Upper lobe of left lung (tissue), 6 donors: ENCODE measurements around the gene CTNNBIP1. TPM values are rescaled to one million over a fixed set of nuclear protein-coding genes. Genes with fewer than 3 reads are reported as not detected.
A peak's percentile ranks its signal among the peaks of the same experiment; 100 is the strongest.

ENCODE experiments used
- ATAC-seq, 2 donors: fragments of 200-7000 bp; cut with Tn5 transposase; one replicate each; pipeline ENCODE4 v1.9.1; 2022; ENCODE audit warnings: mild to moderate bottlenecking in 2 of 2, moderate library complexity in 2 of 2; ENCODE audit not compliant: low FRiP score in 2 of 2
- DNase-seq, 2 donors: peaks; one replicate each; pipeline ENCODE4 v3.0.0-alpha.2; 2019 to 2020
- H3K27ac ChIP-seq, 4 donors: fragments of 200-600 bp; sonication (generic); one replicate each; pipeline ENCODE4 v1.5.1; 2016 to 2019
- H3K27me3 ChIP-seq, 4 donors: fragments of 200-600 bp; sonication (generic); one replicate each; pipeline ENCODE4 v1.5.1; 2017 to 2019
- H3K36me3 ChIP-seq, 4 donors: fragments of 200-600 bp; sonication (generic); one replicate each; pipeline ENCODE4 v1.5.1; 2016 to 2019
- H3K4me1 ChIP-seq, 4 donors: fragments of 200-600 bp; sonication (generic); one replicate each; pipeline ENCODE4 v1.5.1; 2018 to 2019
- H3K4me3 ChIP-seq, 4 donors: fragments of 200-600 bp; sonication (generic); one replicate each; pipeline ENCODE4 v1.5.1; 2017 to 2019; ENCODE audit warnings: mild to moderate bottlenecking in 2 of 4, moderate library complexity in 1 of 4
- H3K9me3 ChIP-seq, 4 donors: fragments of 200-600 bp; sonication (generic); one replicate each; pipeline ENCODE4 v1.5.1; 2018 to 2019
- EP300 ChIP-seq, 4 donors: sonication (generic); formaldehyde crosslinking; IDR thresholded peaks; one replicate each; pipeline ENCODE4 v1.5.1; 2017; ENCODE audit warnings: antibody characterized with exemption in 4 of 4, control low read depth in 2 of 4
- POLR2A ChIP-seq, 4 donors: fragments of 450-650 bp; IDR thresholded peaks; one replicate each; pipeline ENCODE4 v1.5.1; 2016 to 2017; ENCODE audit warnings: antibody characterized with exemption in 4 of 4, mild to moderate bottlenecking in 2 of 4
- POLR2AphosphoS5 ChIP-seq, 2 donors: sonication (generic); formaldehyde crosslinking; IDR thresholded peaks; one replicate each; pipeline ENCODE4 v1.5.1; 2017; ENCODE audit warnings: antibody characterized with exemption in 2 of 2
- WGBS, 2 donors: methylation state at CpG; one replicate each; pipeline ENCODE4 v1.1.5; 2017 to 2018; 5-methylcytosine and 5-hydroxymethylcytosine counted together
- total RNA-seq, 6 donors: library from RNA; depleted of rRNA in 4 of 6; stranded (reverse); fragments of >200 nt in 4 of 6; gene quantifications; one replicate each; pipeline versions ENCODE4 v1.1.0 to v1.2.1, GENCODE V29; 2016 to 2021
- TF ChIP-seq, protein P1 (sequence below), 6 experiments: fragments of 450-650 bp in 4 of 6; fragments of 200-600 bp in 2 of 6; sonication (generic) in 2 of 6; IDR thresholded peaks; one replicate each; pipeline ENCODE4 v1.5.1; 2016 to 2019; ENCODE audit warnings: antibody characterized with exemption in 6 of 6
- donor health status: DM: no; HTN: no; CAD: no; lungs with moderate emphysema.
- donor health status: DM: no; HTN: yes; CAD: no; lungs with severe emphysema.

CTNNBIP1 gene
- total RNA-seq, 6 donors from 2014 or later, result 39.8 to 85.8 (median 73.1) TPM

DNA sequence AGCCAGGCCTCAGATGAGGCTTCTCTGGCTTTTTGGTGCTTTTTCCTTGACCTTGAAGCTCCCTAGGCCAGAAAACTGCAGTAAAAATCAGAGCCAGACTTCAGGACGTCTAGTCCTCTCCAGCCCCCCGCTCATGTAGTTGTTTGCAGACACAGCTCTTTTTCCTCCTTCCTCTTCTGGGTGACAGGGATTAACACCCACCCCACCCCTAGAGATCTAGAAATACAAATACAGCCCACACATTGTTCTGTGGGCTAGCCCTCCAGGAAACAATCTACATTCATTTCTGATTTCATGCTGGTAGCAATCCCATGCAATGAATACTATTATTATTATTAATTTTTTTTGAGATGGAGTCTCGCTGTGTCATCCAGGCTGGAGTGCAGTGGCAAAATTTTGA is 76.4 kb downstream of the CTNNBIP1 start:
- no peak overlapping the region for H3K4me3 ChIP-seq
- H3K9me3 ChIP-seq, result no peaks in the 10 kb centered on the region
- no peaks in the 10 kb centered on the region for H3K36me3 ChIP-seq
- H3K27ac ChIP-seq, result no peak overlapping the region
- 83 to 86% methylated on average over 3 of the region's 3 CpGs for WGBS, 2 donors
- DNase-seq (no peak), ATAC-seq (no peak)
- peaks cover 0 to 11% (median 4%) of the 10 kb centered on the region in 4 donors for H3K4me1 ChIP-seq
- no peaks in the 10 kb centered on the region for H3K27me3 ChIP-seq
- TF ChIP-seq EP300 (IDR thresholded peaks at IDR 0.05), result no peak
- TF ChIP-seq POLR2A (IDR thresholded peaks at IDR 0.05), result no peak
- no peak for TF ChIP-seq POLR2AphosphoS5 (IDR thresholded peaks at IDR 0.05)
- TF ChIP-seq, protein P1, sequence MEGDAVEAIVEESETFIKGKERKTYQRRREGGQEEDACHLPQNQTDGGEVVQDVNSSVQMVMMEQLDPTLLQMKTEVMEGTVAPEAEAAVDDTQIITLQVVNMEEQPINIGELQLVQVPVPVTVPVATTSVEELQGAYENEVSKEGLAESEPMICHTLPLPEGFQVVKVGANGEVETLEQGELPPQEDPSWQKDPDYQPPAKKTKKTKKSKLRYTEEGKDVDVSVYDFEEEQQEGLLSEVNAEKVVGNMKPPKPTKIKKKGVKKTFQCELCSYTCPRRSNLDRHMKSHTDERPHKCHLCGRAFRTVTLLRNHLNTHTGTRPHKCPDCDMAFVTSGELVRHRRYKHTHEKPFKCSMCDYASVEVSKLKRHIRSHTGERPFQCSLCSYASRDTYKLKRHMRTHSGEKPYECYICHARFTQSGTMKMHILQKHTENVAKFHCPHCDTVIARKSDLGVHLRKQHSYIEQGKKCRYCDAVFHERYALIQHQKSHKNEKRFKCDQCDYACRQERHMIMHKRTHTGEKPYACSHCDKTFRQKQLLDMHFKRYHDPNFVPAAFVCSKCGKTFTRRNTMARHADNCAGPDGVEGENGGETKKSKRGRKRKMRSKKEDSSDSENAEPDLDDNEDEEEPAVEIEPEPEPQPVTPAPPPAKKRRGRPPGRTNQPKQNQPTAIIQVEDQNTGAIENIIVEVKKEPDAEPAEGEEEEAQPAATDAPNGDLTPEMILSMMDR (IDR thresholded peaks at IDR 0.05), result no peak

DNA sequence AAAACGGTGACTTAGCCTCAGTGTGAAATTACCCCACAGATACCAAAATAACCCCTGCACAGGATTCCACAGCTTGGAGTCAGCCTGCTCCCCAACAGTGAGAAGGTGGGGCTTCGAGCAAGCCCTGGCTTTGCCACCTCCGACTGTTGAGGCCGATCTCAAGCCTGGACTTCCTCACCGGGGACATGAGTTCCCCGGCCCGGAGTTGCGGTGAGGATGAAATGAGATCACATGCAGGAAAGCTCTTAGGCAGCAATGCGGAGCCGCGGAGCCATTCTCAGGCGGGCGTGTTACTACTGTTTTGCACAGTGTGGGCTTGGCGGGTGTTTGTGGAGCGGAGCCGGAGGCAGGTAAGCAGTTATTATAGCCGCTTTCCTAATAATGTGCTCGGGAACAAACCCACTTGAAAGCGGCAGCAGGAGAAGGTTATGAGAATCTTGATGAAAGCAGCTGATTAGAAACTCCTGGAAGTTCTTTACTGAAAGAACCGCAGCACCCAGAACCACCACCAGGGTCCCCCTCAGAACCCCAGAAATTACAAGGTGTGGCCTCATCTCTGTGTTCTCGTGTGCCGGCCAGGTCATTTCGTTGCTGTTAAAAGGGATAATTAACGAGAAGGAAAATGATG is 82.4 kb downstream of the CTNNBIP1 start:
- WGBS, 2 donors, result 65% methylated on average over 23 to 24 of the region's 24 CpGs
- no peak for TF ChIP-seq POLR2A (IDR thresholded peaks at IDR 0.05)
- TF ChIP-seq, protein P1 (IDR thresholded peaks at IDR 0.05), result peak in 1 of 6 experiments; percentile 11
- TF ChIP-seq EP300 (IDR thresholded peaks at IDR 0.05), result no peak
- TF ChIP-seq POLR2AphosphoS5 (IDR thresholded peaks at IDR 0.05), result no peak
- H3K27me3 ChIP-seq, result no peaks in the 10 kb centered on the region
- H3K4me3 ChIP-seq, result no peak overlapping the region
- H3K27ac ChIP-seq, result no peak overlapping the region
- peaks cover 13 to 28% (median 20%) of the 10 kb centered on the region in 4 donors for H3K4me1 ChIP-seq
- no peak for DNase-seq
- no peaks in the 10 kb centered on the region for H3K9me3 ChIP-seq
- no peaks in the 10 kb centered on the region for H3K36me3 ChIP-seq
- no peak for ATAC-seq

DNA sequence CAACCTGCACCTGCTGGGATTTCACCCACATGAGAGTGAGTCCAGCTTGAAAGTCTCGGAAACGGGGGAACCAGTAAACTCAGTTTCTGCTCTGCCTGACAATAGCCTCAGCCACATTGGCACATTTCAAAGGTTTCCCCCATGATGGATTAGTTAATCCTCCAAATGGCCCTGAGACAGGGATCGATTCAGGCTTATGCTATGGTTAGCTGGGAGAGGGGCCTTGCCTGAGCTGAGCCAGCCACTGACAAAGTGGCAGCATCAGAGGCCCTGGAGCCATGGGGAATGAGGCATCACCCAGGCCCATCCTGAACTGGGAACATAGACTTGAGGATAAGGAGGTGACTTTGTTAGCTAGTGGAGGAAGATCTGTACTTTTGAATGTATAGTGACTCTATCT is 83.5 kb downstream of the CTNNBIP1 start:
- Histone ChIP-seq H3K9me3 (no peaks in the 10 kb centered on the region), H3K27ac (no peak overlapping the region), H3K36me3 (no peaks in the 10 kb centered on the region), H3K4me3 (no peak overlapping the region), H3K4me1 (peaks cover 24 to 38% (median 29%) of the 10 kb centered on the region in 4 donors), H3K27me3 (no peaks in the 10 kb centered on the region)
- 87 to 94% methylated on average over 3 of the region's 3 CpGs for WGBS, 2 donors
- TF ChIP-seq POLR2AphosphoS5 (IDR thresholded peaks at IDR 0.05), result no peak
- TF ChIP-seq EP300 (IDR thresholded peaks at IDR 0.05), result no peak
- TF ChIP-seq, protein P1 (IDR thresholded peaks at IDR 0.05), result no peak
- TF ChIP-seq POLR2A (IDR thresholded peaks at IDR 0.05), result no peak
- DNase-seq (no peak), ATAC-seq (no peak)

DNA sequence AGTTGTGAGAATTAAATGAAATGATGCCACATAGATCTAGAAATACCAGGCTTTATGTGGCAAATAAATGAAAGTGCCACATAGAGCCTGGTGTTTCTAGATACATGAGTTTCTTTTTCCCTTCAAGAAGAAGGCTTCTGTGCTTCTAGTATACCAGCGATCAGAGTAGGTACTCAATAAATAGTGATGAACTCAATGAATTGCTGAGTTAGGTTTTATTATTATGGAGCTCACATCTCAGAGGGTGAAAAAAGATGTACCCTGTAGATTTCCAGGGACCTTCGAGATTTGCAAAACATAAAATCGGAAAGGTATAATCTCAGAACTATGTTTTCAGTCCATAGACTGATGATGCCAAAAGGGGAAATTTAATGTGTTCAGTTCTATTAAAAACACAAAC is 84.0 kb downstream of the CTNNBIP1 start:
- Histone ChIP-seq H3K36me3 (no peaks in the 10 kb centered on the region), H3K4me1 (peaks cover 24 to 38% (median 29%) of the 10 kb centered on the region in 4 donors), H3K27me3 (no peaks in the 10 kb centered on the region), H3K27ac (peak overlapping the region in 3 of 4 donors; percentile 81 to 91 (median 86)), H3K9me3 (no peaks in the 10 kb centered on the region), H3K4me3 (no peak overlapping the region)
- 89% methylated on average over 3 of the region's 3 CpGs for WGBS, 2 donors
- DNase-seq (no peak), ATAC-seq (no peak)
- TF ChIP-seq, protein P1 (IDR thresholded peaks at IDR 0.05), result no peak
- TF ChIP-seq POLR2AphosphoS5 (IDR thresholded peaks at IDR 0.05) (no peak), POLR2A (IDR thresholded peaks at IDR 0.05) (no peak), EP300 (IDR thresholded peaks at IDR 0.05) (no peak)
